GM12878 (cell line): ENCODE measurements around the gene PHGDH. TPM values are rescaled to one million over a fixed set of nuclear protein-coding genes. Genes with fewer than 3 reads are reported as not detected.

Experiments used
- ATAC-seq: fragments of 200-7000 bp; cut with Tn5 transposase; 3 replicates; pipeline ENCODE4 v1.9.1; 2020; ENCODE audit warnings: mild to moderate bottlenecking, moderate library complexity
- BruUV-seq: library from RNA; stranded (reverse); fragments of 400-500 nt; replicated peaks from 2 replicates; lab custom pipeline; 2021; lab: Mats Ljungman, UMichigan
- CTCF ChIA-PET: fragments of 300-600 bp; sonication (Branson Sonifier 250); formaldehyde crosslinking; extraction: SDS; loops from one replicate; lab custom pipeline; 2021; ENCODE audit warnings: inconsistent platforms; lab: Yijun Ruan, JAX
- POLR2A ChIA-PET: fragments of 350-600 bp; formaldehyde crosslinking; extraction: SDS; loops from one replicate; lab custom pipeline; 2021; ENCODE audit warnings: inconsistent platforms; lab: Charles Lee
- RAD21 ChIA-PET: fragments of 300-600 bp; sonication (Branson Sonifier 250); formaldehyde crosslinking; loops from one replicate; lab custom pipeline; 2023; ENCODE audit warnings: antibody characterized with exemption; ENCODE audit not compliant: unreplicated experiment; lab: Charles Lee
- SMC1A ChIA-PET: fragments of 300-600 bp; sonication (Branson Sonifier 250); formaldehyde crosslinking; loops from one replicate; lab custom pipeline; 2023; ENCODE audit not compliant: unreplicated experiment, uncharacterized antibody; lab: Charles Lee
- DNase-seq: peaks from one replicate; pipeline ENCODE4 v3.0.0-alpha.2; 2011; ENCODE audit warnings: low read depth, low spot score
- FAIRE-seq: peaks from 3 replicates; lab custom pipeline; 2011; peaks lifted over from hg19 to GRCh38; lab: Jason Lieb, UNC
- H2AFZ ChIP-seq: 2 replicates; pipeline ENCODE4 v1.6.0; 2011; ENCODE audit warnings: low read depth, low read length, control low read depth; ENCODE audit not compliant: control insufficient read depth
- H3K27ac ChIP-seq: 2 replicates; pipeline ENCODE4 v1.5.1; 2011; ENCODE audit warnings: control low read depth; ENCODE audit not compliant: control insufficient read depth, insufficient read depth
- H3K27me3 ChIP-seq, 2 experiments: replicated peaks in 1 of 2; 2 replicates each; pipeline versions ENCODE4 v1.6.0 to v1.6.1; 2011; ENCODE audit warnings: low read length in 1 of 2; ENCODE audit not compliant: control insufficient read depth in 2 of 2, insufficient read depth in 2 of 2
- H3K36me3 ChIP-seq, 2 experiments: 2 replicates each; pipeline ENCODE4 v1.5.1; 2011; ENCODE audit warnings: low read length in 1 of 2; ENCODE audit not compliant: control insufficient read depth in 2 of 2, insufficient read depth in 2 of 2
- H3K4me1 ChIP-seq: 2 replicates; pipeline ENCODE4 v1.6.1; 2011; ENCODE audit warnings: mild to moderate bottlenecking, low read length, moderate library complexity, mixed read lengths; ENCODE audit not compliant: control insufficient read depth, insufficient read depth
- H3K4me2 ChIP-seq: 2 replicates; pipeline ENCODE4 v1.6.0; 2011; ENCODE audit warnings: control low read depth; ENCODE audit not compliant: control insufficient read depth, insufficient read depth
- H3K4me3 ChIP-seq: fragments of 200-600 bp; sonication (generic); 2 replicates; pipeline ENCODE4 v1.5.1; 2016
- H3K79me2 ChIP-seq: 2 replicates; pipeline ENCODE4 v1.6.0; 2011; ENCODE audit warnings: low read length; ENCODE audit not compliant: control insufficient read depth, insufficient read depth
- H3K9ac ChIP-seq: 2 replicates; pipeline ENCODE4 v1.8.0; 2011; ENCODE audit warnings: low read length, control low read depth, mixed read lengths; ENCODE audit not compliant: control insufficient read depth, insufficient read depth
- H3K9me3 ChIP-seq: replicated peaks from 3 replicates; pipeline ENCODE4 v1.5.1; 2011; ENCODE audit warnings: mild to moderate bottlenecking, low read length; ENCODE audit not compliant: control insufficient read depth, insufficient read depth
- H4K20me1 ChIP-seq: 2 replicates; pipeline ENCODE4 v1.6.0; 2011; ENCODE audit not compliant: control insufficient read depth, insufficient read depth
- ATF2 ChIP-seq: IDR thresholded peaks from 2 replicates; pipeline ENCODE4 v1.6.1; 2012; ENCODE audit warnings: low read length, inconsistent platforms
- CHD2 ChIP-seq: IDR thresholded peaks from 2 replicates; pipeline ENCODE4 v1.6.1; 2011; ENCODE audit warnings: low read depth, low read length, improper control_type of control experiment, borderline replicate concordance
- EZH2 ChIP-seq: IDR thresholded peaks from 2 replicates; pipeline ENCODE4 v1.6.1; 2012; ENCODE audit warnings: low read depth, mild to moderate bottlenecking, control low read depth, inconsistent platforms, low read length, borderline replicate concordance; ENCODE audit not compliant: control insufficient read depth
- MYC ChIP-seq: IDR thresholded peaks from 2 replicates; pipeline ENCODE4 v1.6.1; 2011; ENCODE audit warnings: mild to moderate bottlenecking, low read length, moderate library complexity, inconsistent platforms; ENCODE audit not compliant: insufficient read depth, insufficient replicate concordance, insufficient read length, severe bottlenecking
- NFYA ChIP-seq: IDR thresholded peaks from 2 replicates; pipeline ENCODE4 v1.6.1; 2011; ENCODE audit warnings: low read depth, mild to moderate bottlenecking, low read length, improper control_type of control experiment, borderline replicate concordance
- POU2F2 ChIP-seq: IDR thresholded peaks from 3 replicates; pipeline ENCODE4 v1.6.1; 2011; ENCODE audit warnings: low read depth, mild to moderate bottlenecking, low read length, borderline replicate concordance
- RBBP5 ChIP-seq: fragments of 200-600 bp; sonication (generic); conservative IDR thresholded peaks from 2 replicates; pipeline ENCODE4 v1.6.1; 2016
- SRF ChIP-seq, 2 experiments: IDR thresholded peaks; 2 replicates each; pipeline ENCODE4 v1.6.1; 2011; ENCODE audit warnings: low read depth in 2 of 2, low read length in 2 of 2, mild to moderate bottlenecking in 1 of 2, moderate library complexity in 1 of 2
- ZNF207 ChIP-seq: fragments of 450-650 bp; IDR thresholded peaks from 2 replicates; pipeline ENCODE4 v1.6.1; 2014; ENCODE audit warnings: antibody characterized with exemption, mild to moderate bottlenecking, borderline replicate concordance
- WGBS: methylation state at CpG from one replicate; pipeline ENCODE4 v1.1.6; 2016; ENCODE audit warnings: low lambda C conversion rate; ENCODE audit not compliant: insufficient replicate concordance, insufficient coverage; ENCODE audit errors: missing lambda C conversion rate; 5-methylcytosine and 5-hydroxymethylcytosine counted together
- in situ Hi-C: fragments of 300-500 bp; cut with MboI; formaldehyde crosslinking; loops from 9 replicates; pipeline ENCODE4 v1.14.3; 2018; ENCODE audit warnings: mixed read lengths
- intact Hi-C: fragments of 100-400 bp; cut with micrococcal nuclease; formaldehyde crosslinking; loops from one replicate; pipeline ENCODE4 v1.14.2; 2022; ENCODE audit not compliant: unreplicated experiment
- polyA plus RNA-seq, 11 experiments: library from polyadenylated mRNA; depleted of rRNA in 4 of 11; unstranded in 6 of 11; stranded (reverse) in 5 of 11; fragments of >200 nt; fragmentation: Nextera tagmentation in 4 of 11; fragmentation: Illumina TruSeq in 1 of 11; extraction: Ambion mirVana in 4 of 11; extraction: Trizol in 1 of 11; gene quantifications; 1 replicate in 1 of 11; 2 replicates in 10 of 11; pipeline versions ENCODE4 v1.2.1 to v1.2.3, GENCODE V29; 2011 to 2016; ENCODE audit warnings: inconsistent platforms in 2 of 11, missing spikeins in 2 of 11, low read depth in 1 of 11
- total RNA-seq, 4 experiments: library from RNA; depleted of rRNA in 3 of 4; stranded (reverse); fragments of >200 nt in 3 of 4; fragmentation: Illumina TruSeq in 1 of 4; extraction: Trizol in 1 of 4; gene quantifications; 2 replicates each; pipeline versions ENCODE4 v1.2.1 to v1.2.3, GENCODE V29; 2013 to 2021
- TF ChIP-seq, protein P1 (sequence below): IDR thresholded peaks from 2 replicates; pipeline ENCODE4 v1.6.1; 2012; ENCODE audit warnings: mild to moderate bottlenecking, low read depth, low read length

PHGDH gene
- total and polyA plus RNA-seq, 10 of the 15 experiments (the other 5 are each of a cell fraction or from before 2014, with no cell fraction given) = 3.9 to 47.8 (median 25.9) TPM

GRCh38 chr1:119768778-119769177 lies 57.0 kb downstream of the PHGDH start, which contains the start of gene HMGCS2:
HMGCS2 (minus strand) TSS chr1:119768905; CDS start chr1:119768844, 61 bp downstream.
- in situ Hi-C loops = no loop called here
- intact Hi-C loops = no loop called here
- H3K27ac ChIP-seq = no peak within 1 kb of the TSS
- no peak for FAIRE-seq
- WGBS = 33% methylated on average over 8 of the region's 8 CpGs
- ChIA-PET CTCF (interaction anchor here (0.5 to 1.5 kb wide), 3 partner anchors 24 to 502 kb away, joined by 3 to 6 read pairs (median 3); no protein-coding TSS in a partner anchor), POLR2A (no interaction called here), SMC1A (no interaction called here), RAD21 (no interaction called here)
- H3K79me2 ChIP-seq = no peaks in the 10 kb centered on the region
- H3K27me3 ChIP-seq = peaks cover 0 to 10% of the 10 kb centered on the region in 2 experiments; a peak in 1 of 4 replicates
- H3K9ac ChIP-seq = no peak within 1 kb of the TSS
- no peaks in the 10 kb centered on the region for H3K36me3 ChIP-seq
- H3K4me1 ChIP-seq = no peaks in the 10 kb centered on the region
- no peaks in the 10 kb centered on the region for H3K9me3 ChIP-seq
- H3K4me2 ChIP-seq = no peak within 1 kb of the TSS
- no peak within 1 kb of the TSS for H3K4me3 ChIP-seq
- BruUV-seq = no TSS peak
- no peak for DNase-seq
- H4K20me1 ChIP-seq = no peaks in the 10 kb centered on the region
- TF ChIP-seq ZNF207 = no peak
- TF ChIP-seq ATF2 = no peak
- TF ChIP-seq POU2F2 = no peak
- no peak for TF ChIP-seq MYC
- no peak for TF ChIP-seq RBBP5
- no peak for TF ChIP-seq NFYA
- no peak for TF ChIP-seq EZH2
- TF ChIP-seq, protein P1, sequence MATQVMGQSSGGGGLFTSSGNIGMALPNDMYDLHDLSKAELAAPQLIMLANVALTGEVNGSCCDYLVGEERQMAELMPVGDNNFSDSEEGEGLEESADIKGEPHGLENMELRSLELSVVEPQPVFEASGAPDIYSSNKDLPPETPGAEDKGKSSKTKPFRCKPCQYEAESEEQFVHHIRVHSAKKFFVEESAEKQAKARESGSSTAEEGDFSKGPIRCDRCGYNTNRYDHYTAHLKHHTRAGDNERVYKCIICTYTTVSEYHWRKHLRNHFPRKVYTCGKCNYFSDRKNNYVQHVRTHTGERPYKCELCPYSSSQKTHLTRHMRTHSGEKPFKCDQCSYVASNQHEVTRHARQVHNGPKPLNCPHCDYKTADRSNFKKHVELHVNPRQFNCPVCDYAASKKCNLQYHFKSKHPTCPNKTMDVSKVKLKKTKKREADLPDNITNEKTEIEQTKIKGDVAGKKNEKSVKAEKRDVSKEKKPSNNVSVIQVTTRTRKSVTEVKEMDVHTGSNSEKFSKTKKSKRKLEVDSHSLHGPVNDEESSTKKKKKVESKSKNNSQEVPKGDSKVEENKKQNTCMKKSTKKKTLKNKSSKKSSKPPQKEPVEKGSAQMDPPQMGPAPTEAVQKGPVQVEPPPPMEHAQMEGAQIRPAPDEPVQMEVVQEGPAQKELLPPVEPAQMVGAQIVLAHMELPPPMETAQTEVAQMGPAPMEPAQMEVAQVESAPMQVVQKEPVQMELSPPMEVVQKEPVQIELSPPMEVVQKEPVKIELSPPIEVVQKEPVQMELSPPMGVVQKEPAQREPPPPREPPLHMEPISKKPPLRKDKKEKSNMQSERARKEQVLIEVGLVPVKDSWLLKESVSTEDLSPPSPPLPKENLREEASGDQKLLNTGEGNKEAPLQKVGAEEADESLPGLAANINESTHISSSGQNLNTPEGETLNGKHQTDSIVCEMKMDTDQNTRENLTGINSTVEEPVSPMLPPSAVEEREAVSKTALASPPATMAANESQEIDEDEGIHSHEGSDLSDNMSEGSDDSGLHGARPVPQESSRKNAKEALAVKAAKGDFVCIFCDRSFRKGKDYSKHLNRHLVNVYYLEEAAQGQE = no peak
- TF ChIP-seq CHD2 = no peak
- no peak for TF ChIP-seq SRF (IDR thresholded peaks at IDR 0.05; ENCODE audit: low read depth in 2 of 2, low read length in 2 of 2)
- no peak for ATAC-seq
- H2AFZ ChIP-seq = no peak within 1 kb of the TSS
